Adrenal gland (tissue), 5 donors: ENCODE data around the gene TRIAP1.

Experiments
- CTCF ChIP-seq, 6 experiments: fragments of 450-650 bp in 4 of 6; fragments of 200-600 bp in 2 of 6; sonication (generic) in 1 of 6; IDR thresholded peaks; 1 replicate in 5 of 6; 2 replicates in 1 of 6; pipeline versions ENCODE4 v1.5.1 to v1.8.0; 2016 to 2021; ENCODE audit warnings: antibody characterized with exemption in 6 of 6, mild to moderate bottlenecking in 2 of 6, moderate library complexity in 1 of 6
- POLR2A ChIP-seq, 2 donors: fragments of 450-650 bp; IDR thresholded peaks; one replicate each; pipeline ENCODE4 v1.6.1; 2017; ENCODE audit warnings: antibody characterized with exemption in 2 of 2, mild to moderate bottlenecking in 2 of 2, moderate library complexity in 1 of 2
- donor health status: DM: no; HTN: no; CAD: no.

- TF ChIP-seq CTCF (IDR thresholded peaks at IDR 0.05): no peak
- TF ChIP-seq POLR2A (IDR thresholded peaks at IDR 0.05): no peak
Observed at GRCh38 chr12:120447992-120448391, 1.8 kb upstream of the TRIAP1 start.
